HG03378 (cell line): ENCODE measurements around the gene ASCC1.
A peak's percentile ranks its signal among the peaks of the same experiment; 100 is the strongest.
"Not testable (repeated sequence)": the region's sequence is repeated elsewhere in the genome, so short reads cannot be mapped to it uniquely, and the experiment has no call there.

Source experiments
- ATAC-seq: cut with Tn5 transposase; IDR thresholded peaks from one replicate; pipeline ENCODE4 v1.9.1; 2021; ENCODE audit warnings: mild to moderate bottlenecking, moderate library complexity; ENCODE audit not compliant: unreplicated experiment

The ASCC1 gene

GRCh38 chr10:72133517-72133916 lies 82.6 kb downstream of the ASCC1 start:
- peak; percentile 91 for ATAC-seq

GRCh38 chr10:72132854-72133253 lies 83.2 kb downstream of the ASCC1 start:
- no peak for ATAC-seq

- ATAC-seq, result no peak
These were observed 88.5 kb downstream of the ASCC1 start for GRCh38 chr10:72127571-72127970.

- ATAC-seq, result no peak
These were observed 89.2 kb downstream of the ASCC1 start for GRCh38 chr10:72126872-72127232.

- ATAC-seq, result no peak
These were observed 89.7 kb downstream of the ASCC1 start for GRCh38 chr10:72126184-72126871.

GRCh38 chr10:72124989-72125388 lies 91.1 kb downstream of the ASCC1 start:
- ATAC-seq, result no peak

- ATAC-seq, result no peak
These were observed 91.7 kb downstream of the ASCC1 start for GRCh38 chr10:72124381-72124780.

GRCh38 chr10:72123616-72124015 lies 92.5 kb downstream of the ASCC1 start:
- ATAC-seq, result no peak

- ATAC-seq, result no peak
These were observed 93.9 kb downstream of the ASCC1 start for GRCh38 chr10:72122221-72122620.

GRCh38 chr10:72121389-72121788 lies 94.7 kb downstream of the ASCC1 start:
- ATAC-seq, result no peak

GRCh38 chr10:72116372-72116771 lies 99.7 kb downstream of the ASCC1 start:
- ATAC-seq, result no peak

GRCh38 chr10:72114706-72115450 lies 101.2 kb downstream of the ASCC1 start:
- no peak for ATAC-seq

GRCh38 chr10:72110673-72111401 lies 105.2 kb downstream of the ASCC1 start:
- no peak for ATAC-seq

- ATAC-seq, result no peak
These were observed 106.4 kb downstream of the ASCC1 start for GRCh38 chr10:72109636-72110157.

GRCh38 chr10:72108830-72109635 lies 107.0 kb downstream of the ASCC1 start:
- no peak for ATAC-seq

GRCh38 chr10:72108004-72108370 lies 108.1 kb downstream of the ASCC1 start:
- ATAC-seq, result not testable (repeated sequence)

GRCh38 chr10:72107325-72108003 lies 108.6 kb downstream of the ASCC1 start:
- no peak for ATAC-seq

- no peak for ATAC-seq
These were observed 109.2 kb downstream of the ASCC1 start for GRCh38 chr10:72106896-72107295.

- ATAC-seq, result no peak
These were observed 109.8 kb downstream of the ASCC1 start for GRCh38 chr10:72106154-72106849.

- no peak for ATAC-seq
These were observed 110.4 kb downstream of the ASCC1 start for GRCh38 chr10:72105710-72106109.
